Kidney glomerular epithelial cell (primary cell): ENCODE results near the gene ZNF415.
"Not testable (repeated sequence)": the region's sequence is repeated elsewhere in the genome, so short reads cannot be mapped to it uniquely, and the experiment has no call there.

Experiments
- DNase-seq: peaks from one replicate; lab custom pipeline; 2025; lab: John Stamatoyannopoulos, UW

ZNF415 gene

GRCh38 chr19:53102756-53103233 lies 29.9 kb downstream of the ZNF415 start:
- DNase-seq = peak; percentile 32

DNA sequence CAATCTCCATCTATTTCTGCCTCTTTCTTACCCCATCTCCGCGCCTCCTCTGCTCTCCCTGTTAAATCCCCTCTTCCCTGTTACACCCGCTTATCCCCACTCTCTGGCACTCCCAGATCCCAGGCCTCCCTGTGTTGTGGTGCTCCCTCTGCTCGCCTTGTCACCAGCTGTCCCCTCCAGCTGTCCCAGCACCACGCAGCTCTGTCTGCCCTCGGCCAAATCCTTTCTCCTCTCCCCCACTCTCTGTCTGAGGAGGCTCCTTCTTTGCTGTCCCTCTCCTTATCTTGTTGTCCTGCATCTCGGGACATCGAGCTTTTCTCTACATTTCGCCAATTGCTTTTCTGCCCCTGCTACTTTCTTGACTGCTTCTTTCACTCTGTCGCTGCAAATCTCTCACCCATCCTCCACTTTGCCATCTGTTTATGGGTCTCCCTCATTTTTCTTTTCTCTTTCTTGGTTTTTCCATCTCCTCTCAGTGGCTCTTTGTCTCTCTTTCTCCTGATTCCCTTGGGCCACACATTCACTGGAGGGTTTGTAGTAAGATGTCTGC lies 30.4 kb downstream of the ZNF415 start:
- no peak for DNase-seq

DNA sequence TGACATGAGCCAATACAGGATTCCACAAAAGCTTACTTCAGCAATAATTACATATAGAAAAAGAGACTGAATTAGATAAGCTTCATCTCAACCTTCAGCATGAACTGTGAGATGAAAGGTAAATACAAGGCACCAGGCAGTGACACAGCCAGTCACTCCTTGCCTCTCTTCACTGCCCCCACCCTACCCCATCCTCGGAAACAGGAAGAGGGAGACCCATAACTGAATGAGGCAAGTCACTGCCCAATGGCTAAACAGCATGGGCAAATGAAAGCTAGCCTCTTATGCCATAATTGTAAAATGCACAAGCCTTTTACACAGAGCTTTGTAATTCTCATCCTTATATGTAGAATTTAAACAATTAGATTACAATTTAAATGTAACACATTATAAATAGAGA lies 31.2 kb downstream of the ZNF415 start:
- peak; percentile 8 for DNase-seq

DNA sequence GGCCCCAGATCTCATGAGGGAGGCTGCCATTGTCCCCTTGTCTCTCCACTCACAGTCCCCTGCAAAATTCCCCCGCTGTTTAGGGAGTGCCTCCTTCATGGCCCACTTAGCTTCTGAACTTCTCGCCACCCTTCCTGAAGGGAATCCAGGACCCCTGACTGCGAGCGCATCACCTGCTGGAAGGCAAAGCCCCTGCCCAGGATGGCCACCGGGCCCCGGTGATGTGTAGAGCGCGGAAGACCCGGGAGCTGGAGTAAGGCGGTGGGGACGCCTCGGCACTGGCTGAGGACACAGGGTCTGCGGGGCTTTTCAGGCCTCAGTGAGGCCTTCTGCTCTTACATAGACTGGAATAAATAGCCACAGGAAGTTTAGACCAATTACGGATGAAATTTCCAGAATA lies 34.1 kb downstream of the ZNF415 start:
- not testable (repeated sequence) for DNase-seq

- not testable (repeated sequence) for DNase-seq
Measured at GRCh38 chr19:53096982-53097690, 35.6 kb downstream of the ZNF415 start.

DNA sequence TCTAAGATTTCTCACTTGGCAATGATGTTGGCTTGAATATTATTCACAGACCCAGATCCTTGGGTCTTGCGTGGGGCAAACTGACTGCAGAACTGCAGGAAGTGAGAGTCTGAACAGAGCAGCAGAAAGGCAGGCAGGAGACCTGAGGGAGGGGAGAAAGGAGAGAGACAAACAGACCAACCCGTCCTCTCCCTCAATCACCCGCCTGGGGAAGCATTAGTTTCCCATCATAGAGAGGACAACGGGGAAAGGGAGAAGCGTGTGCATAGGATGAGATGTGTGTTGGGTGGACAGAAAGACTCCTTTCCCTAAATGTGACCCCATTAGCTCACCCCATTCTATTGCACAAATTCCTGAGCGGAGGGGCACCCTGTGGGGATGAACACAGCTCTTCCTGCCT lies 36.1 kb downstream of the ZNF415 start:
- DNase-seq = not testable (repeated sequence)

DNA sequence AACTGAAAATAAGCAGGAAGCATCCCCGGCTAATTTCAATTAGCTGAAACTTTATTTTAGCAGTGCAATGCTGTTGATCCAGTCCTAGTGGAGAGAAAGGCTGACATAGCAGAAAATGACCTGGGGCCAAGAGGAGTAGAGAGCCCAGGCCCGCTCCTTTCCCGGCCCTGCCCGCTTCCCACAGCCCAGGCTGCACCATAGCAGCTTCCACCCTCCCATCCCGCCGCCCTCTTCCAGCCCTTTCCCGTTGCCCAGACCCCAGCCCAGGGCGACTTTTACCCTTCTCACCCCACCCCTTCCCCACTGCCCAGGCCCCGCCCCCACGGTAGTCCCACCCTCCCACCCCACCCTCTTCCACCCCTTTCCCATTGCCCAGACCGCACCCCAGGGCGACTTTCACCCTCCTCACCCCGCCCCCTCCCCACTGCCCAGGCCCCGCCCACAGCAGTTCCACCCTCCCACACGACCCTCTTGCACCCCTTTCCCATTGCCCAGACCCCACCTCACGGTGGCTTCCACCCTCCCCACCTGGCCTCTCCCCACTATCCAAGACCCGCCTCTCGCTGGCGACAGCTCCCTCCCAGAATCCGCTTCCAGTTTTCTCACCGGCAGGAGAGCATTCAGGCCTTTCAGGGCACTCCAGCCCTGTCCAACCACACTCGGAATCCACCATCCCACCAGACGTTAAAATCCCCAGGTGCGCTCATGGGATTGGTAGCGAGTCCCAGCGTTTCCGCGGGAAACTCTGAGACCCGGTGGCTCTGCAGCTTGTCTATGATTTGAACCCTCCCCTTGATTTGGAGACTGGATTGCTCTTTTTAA lies 37.7 kb downstream of the ZNF415 start:
- no peak for DNase-seq

- DNase-seq = no peak
Measured at GRCh38 chr19:53092723-53093122, 40.0 kb downstream of the ZNF415 start.

DNA sequence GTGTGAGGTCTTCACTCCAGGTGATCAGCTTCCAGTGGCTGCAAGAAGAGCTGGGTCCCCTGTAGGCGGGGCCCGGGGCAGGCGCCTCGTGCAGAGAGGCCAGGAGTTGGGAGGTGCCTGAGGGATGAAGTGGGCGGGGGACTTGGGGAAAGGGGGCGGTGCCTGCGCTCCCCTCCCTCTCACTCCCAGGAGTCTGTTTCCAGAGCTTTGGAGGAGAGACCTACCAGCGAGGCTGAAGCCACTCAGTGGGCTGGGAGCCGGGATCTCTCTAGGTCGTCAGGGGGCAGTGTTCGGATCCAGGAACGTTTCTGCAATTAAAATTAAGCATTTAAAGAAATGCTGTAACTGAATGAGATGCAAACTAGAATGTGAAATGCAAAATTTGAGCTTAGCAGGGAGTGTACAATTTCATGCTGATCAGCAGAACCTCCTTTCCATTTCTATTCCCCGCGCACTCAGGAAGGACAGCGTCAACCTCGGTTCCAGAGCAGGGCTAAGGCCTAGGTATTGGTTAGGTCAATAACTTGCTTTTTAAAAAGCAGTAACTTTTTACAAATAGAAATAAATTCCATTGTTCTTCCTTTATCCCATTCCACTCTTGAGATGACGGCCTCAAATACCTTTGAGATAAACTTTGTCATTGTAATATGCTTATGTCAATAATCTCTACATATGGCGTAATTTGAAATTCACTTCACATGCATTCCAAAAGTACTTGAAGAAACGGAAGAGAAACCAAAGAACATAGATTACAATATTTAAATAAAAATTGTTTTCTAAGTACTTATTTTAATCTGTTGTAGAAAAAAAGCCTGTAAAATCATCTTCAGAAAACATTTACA lies 41.1 kb downstream of the ZNF415 start:
- no peak for DNase-seq

DNA sequence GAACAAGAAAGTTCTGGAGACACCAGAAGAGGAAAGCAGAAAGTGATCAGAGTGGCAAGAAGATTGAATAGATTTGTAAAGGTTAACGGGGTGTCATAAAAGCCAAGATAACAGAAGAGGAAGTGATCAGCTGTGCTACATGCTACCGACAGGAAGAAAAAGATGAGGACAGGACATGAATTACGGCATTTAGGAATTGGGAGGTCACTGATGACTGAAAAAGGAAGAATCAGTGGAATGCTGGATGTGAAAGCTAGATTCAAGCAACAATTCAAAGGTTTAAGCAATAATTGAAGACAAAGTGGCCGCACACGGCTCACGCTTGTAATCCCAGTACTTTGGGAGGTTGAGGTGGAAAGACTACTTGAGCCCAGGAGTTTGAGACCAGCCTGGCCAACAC lies 44.6 kb downstream of the ZNF415 start:
- DNase-seq = no peak

DNA sequence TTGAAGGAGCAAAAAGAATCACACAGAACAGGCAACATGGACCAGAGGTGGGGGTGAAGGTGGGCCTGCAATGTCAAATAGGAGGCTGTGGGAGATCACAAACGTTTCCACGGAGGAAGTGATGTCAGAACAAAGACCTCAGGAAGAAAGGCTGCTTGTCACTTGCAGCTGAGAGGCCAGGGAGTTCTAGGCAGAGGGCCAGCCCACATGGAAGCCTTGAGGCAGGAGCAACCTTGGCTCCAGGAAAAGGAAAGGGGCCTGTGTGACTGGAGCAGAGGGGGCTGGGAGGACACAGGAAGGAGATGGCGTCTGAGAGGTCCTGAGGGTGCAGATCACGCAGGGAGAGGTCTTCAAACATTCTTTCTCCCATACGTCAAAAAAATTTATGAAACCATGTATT lies 45.8 kb downstream of the ZNF415 start:
- no peak for DNase-seq

DNA sequence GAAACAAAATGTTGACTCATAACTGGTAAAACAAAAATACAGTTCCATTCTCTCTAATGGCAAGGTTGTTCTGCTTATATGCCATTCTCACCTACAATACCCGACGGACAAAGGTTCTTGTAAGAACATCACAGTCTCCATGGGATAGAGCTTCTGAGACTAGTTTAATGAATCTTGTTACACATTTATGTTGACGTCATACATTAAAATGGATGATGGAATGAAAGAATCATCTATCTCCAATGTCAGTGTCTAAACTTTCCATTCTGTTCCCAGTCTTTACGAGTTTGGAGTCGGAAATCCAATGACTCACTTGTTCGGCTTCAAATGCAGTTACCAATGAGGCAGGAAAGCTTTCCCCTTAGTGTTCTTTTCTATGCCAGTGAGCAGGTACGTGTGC lies 47.2 kb downstream of the ZNF415 start:
- DNase-seq = no peak

- DNase-seq = no peak
Measured at GRCh38 chr19:53082929-53083328, 49.8 kb downstream of the ZNF415 start.

DNA sequence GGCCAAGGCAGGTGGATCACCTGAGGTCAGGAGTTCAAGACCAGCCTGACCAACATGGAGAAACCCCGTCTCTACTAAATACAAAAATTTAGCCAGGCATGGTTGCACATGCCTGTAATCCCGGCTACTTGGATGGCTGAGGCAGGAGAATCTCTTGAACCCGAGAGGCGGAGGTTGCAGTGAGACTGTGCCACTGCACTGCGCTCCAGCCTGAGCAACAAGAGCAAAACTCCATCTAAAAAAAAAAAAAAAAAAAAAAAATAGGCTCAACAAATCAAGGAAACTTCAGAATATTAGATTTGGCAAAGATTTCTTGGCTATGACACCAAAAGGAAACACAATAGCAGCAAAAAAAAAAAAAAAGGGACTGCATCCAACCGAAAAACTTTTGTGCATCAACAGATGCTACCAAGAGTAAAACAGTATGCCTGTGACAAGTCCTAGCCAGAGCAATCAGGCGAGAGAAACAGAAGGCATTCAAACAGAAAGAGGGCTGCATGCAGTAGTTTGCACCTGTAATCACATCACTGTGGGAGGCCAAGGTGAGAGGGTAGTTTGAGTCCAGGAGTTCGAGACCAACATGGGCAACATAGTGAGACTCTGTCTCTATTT lies 53.3 kb downstream of the ZNF415 start:
- DNase-seq = no peak

DNA sequence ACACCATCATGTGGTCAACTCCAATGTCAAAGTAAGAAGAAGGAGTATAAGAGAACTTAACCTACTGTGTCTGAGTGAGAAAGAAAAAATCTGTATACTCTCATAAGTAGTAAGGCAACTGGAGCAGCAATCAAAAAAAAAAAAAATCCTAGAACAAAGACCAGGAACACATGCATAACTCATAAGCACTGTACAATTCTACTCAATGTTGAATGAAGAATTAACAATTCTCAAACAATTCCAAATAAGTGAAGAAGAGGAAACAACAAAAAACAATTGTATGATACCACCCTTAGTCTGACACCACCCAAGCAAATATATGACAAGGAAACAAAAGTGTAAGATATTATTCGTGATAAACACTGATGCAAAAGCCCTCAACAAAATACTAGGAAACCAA lies 54.0 kb downstream of the ZNF415 start:
- DNase-seq = no peak

- no peak for DNase-seq
Measured at GRCh38 chr19:53076984-53077383, 55.7 kb downstream of the ZNF415 start.

DNA sequence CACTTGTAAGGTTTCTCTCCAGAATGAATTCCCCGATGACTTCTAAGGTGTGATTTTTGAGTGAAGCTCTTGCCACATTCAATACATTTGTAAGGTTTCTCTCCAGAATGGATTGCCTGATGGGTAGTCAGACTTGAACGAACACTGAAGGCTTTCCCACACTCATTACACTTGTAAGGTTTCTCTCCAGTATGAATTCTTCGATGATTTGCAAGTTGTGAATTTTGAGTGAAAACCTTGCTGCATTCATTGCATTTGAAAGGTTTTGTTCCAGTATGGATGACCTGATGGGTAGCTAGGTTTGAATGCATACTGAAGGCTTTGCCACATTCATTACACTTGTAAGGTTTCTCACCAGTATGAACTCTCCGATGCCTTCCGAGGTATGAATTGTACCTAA lies 63.9 kb downstream of the ZNF415 start:
- no peak for DNase-seq

DNA sequence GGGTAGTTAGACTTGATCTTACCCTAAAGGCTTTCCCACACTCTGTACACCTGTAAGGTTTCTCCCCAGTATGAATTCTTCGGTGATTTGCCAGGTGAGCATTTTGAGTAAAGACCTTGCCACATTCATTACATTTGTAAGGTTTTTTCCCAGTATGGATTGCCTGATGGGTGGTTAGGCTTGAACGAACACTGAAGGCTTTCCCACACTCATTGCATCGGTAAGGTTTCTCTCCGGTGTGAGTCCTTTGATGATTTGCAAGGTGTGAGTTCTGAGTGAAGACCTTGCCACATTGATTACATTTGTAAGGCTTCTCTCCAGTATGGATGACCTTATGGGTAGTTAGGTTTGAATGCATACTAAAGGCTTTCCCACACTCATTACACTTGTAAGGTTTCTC lies 64.5 kb downstream of the ZNF415 start:
- DNase-seq = no peak

DNA sequence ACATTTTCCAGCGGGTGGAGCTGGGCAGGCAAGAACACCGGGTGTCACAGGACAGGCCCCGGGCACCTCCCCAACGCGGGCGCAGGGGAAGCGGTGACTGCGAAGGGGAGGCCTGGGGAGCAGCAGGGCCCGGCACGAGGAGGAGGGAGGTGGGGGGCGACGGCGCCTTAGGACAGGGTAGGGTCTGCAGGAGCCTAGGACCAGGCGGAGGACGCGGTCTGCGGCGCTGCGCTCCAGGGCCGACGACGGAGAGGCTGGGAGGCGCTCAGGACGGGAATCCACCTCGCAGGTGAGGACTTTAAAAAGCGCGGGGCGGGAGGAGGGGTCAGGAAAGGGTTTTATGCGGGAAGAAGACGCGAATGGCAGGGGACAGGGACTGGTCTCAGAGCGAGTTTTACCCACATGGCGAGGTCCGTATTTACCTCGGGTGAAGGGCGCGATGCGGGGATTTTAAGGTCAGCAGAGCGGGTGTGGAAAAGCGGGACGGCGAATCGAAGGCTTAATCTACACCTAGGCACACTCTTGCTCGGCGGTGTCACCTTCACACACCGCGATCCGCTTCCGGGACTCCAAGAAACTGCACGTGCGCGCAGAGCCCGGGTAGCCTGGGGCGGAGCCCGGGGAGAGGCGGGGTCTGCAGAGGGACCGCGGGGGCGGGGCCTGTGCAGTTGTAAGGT lies 74.7 kb downstream of the ZNF415 start:
- no peak for DNase-seq
